GM12872 (cell line): Measurements from ENCODE around the gene GPR183.

Source experiments
- CTCF ChIP-seq: IDR thresholded peaks from 3 replicates; pipeline ENCODE4 v1.5.1; 2011; ENCODE audit warnings: low read depth, mild to moderate bottlenecking, low read length, moderate library complexity; ENCODE audit not compliant: insufficient read depth

The GPR183 gene

GRCh38 chr13:99335087-99335486 is 27.9 kb upstream of the GPR183 start:
- no peak for TF ChIP-seq CTCF

GRCh38 chr13:99334221-99334620 is 27.0 kb upstream of the GPR183 start:
- no peak for TF ChIP-seq CTCF

- TF ChIP-seq CTCF = no peak
Observed at GRCh38 chr13:99332456-99332855, 25.3 kb upstream of the GPR183 start.

GRCh38 chr13:99331881-99332293 is 24.7 kb upstream of the GPR183 start:
- TF ChIP-seq CTCF = no peak

GRCh38 chr13:99330942-99331341 is 23.7 kb upstream of the GPR183 start:
- no peak for TF ChIP-seq CTCF

GRCh38 chr13:99329477-99329876 is 22.3 kb upstream of the GPR183 start:
- no peak for TF ChIP-seq CTCF

GRCh38 chr13:99327761-99328160 is 20.6 kb upstream of the GPR183 start:
- TF ChIP-seq CTCF = no peak

GRCh38 chr13:99327126-99327525 is 19.9 kb upstream of the GPR183 start:
- no peak for TF ChIP-seq CTCF
